Spinal cord (tissue), 10 donors: Measurements from ENCODE around the gene TUT4. TPM values are rescaled to one million over a fixed set of nuclear protein-coding genes. Genes with fewer than 3 reads are reported as not detected.
A peak's percentile ranks its signal among the peaks of the same experiment; 100 is the strongest.

Source experiments
- DNase-seq, 6 donors: peaks; one replicate each; pipeline versions ENCODE4 v3.0.0 to v3.0.0-alpha.2; 2013 to 2015; ENCODE audit warnings: low spot score in 6 of 6, low read depth in 4 of 6
- H3K27ac ChIP-seq: one replicate; pipeline ENCODE4 v1.5.1; 2013; ENCODE audit warnings: low read depth, low read length, control low read depth
- H3K27me3 ChIP-seq: one replicate; pipeline ENCODE4 v1.6.1; 2013; ENCODE audit warnings: low read length; ENCODE audit not compliant: control insufficient read depth, insufficient read depth
- H3K36me3 ChIP-seq: one replicate; pipeline ENCODE4 v1.6.1; 2013; ENCODE audit warnings: low read length; ENCODE audit not compliant: control insufficient read depth, insufficient read depth
- H3K4me1 ChIP-seq: one replicate; pipeline ENCODE4 v1.6.1; 2013; ENCODE audit warnings: low read length; ENCODE audit not compliant: control insufficient read depth, insufficient read depth
- H3K4me3 ChIP-seq: one replicate; pipeline ENCODE4 v1.5.1; 2013; ENCODE audit warnings: low read depth, low read length, control low read depth
- H3K9me3 ChIP-seq: one replicate; pipeline ENCODE4 v1.6.1; 2013; ENCODE audit warnings: low read length; ENCODE audit not compliant: control insufficient read depth, insufficient read depth
- WGBS: methylation state at CpG from one replicate; pipeline ENCODE4 v1.1.5; 2013; ENCODE audit warnings: missing lambda C conversion rate; ENCODE audit not compliant: insufficient coverage; 5-methylcytosine and 5-hydroxymethylcytosine counted together
- polyA plus RNA-seq, 2 donors: library from polyadenylated mRNA; unstranded; fragments of 120-200 nt; gene quantifications; one replicate each; pipeline ENCODE4 v1.2.1, GENCODE V29; 2013; ENCODE audit not compliant: insufficient read length in 2 of 2
- total RNA-seq, 2 donors: library from RNA; depleted of rRNA in 1 of 2; stranded (reverse); fragments of 120-200 nt in 1 of 2; fragments of >200 nt in 1 of 2; gene quantifications; one replicate each; pipeline versions ENCODE4 v1.2.3 to v1.2.4, GENCODE V29; 2013 to 2014
- donor health status: healthy.

Gene TUT4
- total and polyA plus RNA-seq, 4 donors: 59.8 to 99.8 (median 84.5) TPM

GRCh38 chr1:52544665-52545525, 8.0 kb downstream of the TUT4 start:
- no peak for DNase-seq
- Histone ChIP-seq H3K9me3 (peaks cover 9% of the 10 kb centered on the region), H3K27me3 (no peaks in the 10 kb centered on the region), H3K27ac (no peak overlapping the region), H3K36me3 (peaks cover 3% of the 10 kb centered on the region), H3K4me1 (no peaks in the 10 kb centered on the region), H3K4me3 (no peak overlapping the region)
- 98% methylated on average over 4 of the region's 8 CpGs for WGBS

GRCh38 chr1:52542085-52542688, 10.7 kb downstream of the TUT4 start:
- peaks cover 9% of the 10 kb centered on the region for H3K9me3 ChIP-seq
- H3K27me3 ChIP-seq: no peaks in the 10 kb centered on the region
- no peaks in the 10 kb centered on the region for H3K4me1 ChIP-seq
- peak in 2 of 6 donors; percentile 2 to 33 for DNase-seq
- H3K36me3 ChIP-seq: peaks cover 6% of the 10 kb centered on the region
- no peak overlapping the region for H3K4me3 ChIP-seq
- H3K27ac ChIP-seq: no peak overlapping the region
- WGBS: 100% methylated on average over 2 of the region's 5 CpGs

GRCh38 chr1:52534928-52535764, 17.7 kb downstream of the TUT4 start:
- Histone ChIP-seq H3K9me3 (peaks cover 6% of the 10 kb centered on the region), H3K4me1 (no peaks in the 10 kb centered on the region), H3K4me3 (no peak overlapping the region), H3K27ac (no peak overlapping the region), H3K36me3 (peaks cover 3% of the 10 kb centered on the region), H3K27me3 (no peaks in the 10 kb centered on the region)
- DNase-seq: no peak
- 100% methylated on average over 1 of the region's 2 CpGs for WGBS

GRCh38 chr1:52533713-52534112, 19.2 kb downstream of the TUT4 start:
- Histone ChIP-seq H3K4me1 (no peaks in the 10 kb centered on the region), H3K27ac (no peak overlapping the region), H3K4me3 (no peak overlapping the region), H3K36me3 (peaks cover 3% of the 10 kb centered on the region), H3K9me3 (peaks cover 6% of the 10 kb centered on the region), H3K27me3 (no peaks in the 10 kb centered on the region)
- no peak for DNase-seq
- WGBS: 93% methylated on average over 3 of the region's 9 CpGs

GRCh38 chr1:52532731-52533327, 20.1 kb downstream of the TUT4 start:
- Histone ChIP-seq H3K4me3 (no peak overlapping the region), H3K9me3 (peaks cover 6% of the 10 kb centered on the region), H3K36me3 (peaks cover under 1% of the 10 kb centered on the region), H3K4me1 (no peaks in the 10 kb centered on the region), H3K27me3 (no peaks in the 10 kb centered on the region), H3K27ac (no peak overlapping the region)
- no peak for DNase-seq
- WGBS: no CpG with 5 or more reads among the region's 2 CpGs

GRCh38 chr1:52532247-52532646, 20.6 kb downstream of the TUT4 start:
- Histone ChIP-seq H3K4me1 (no peaks in the 10 kb centered on the region), H3K27ac (no peak overlapping the region), H3K36me3 (no peaks in the 10 kb centered on the region)

GRCh38 chr1:52531249-52531872, 21.5 kb downstream of the TUT4 start:
- Histone ChIP-seq H3K36me3 (no peaks in the 10 kb centered on the region), H3K9me3 (peaks cover 6% of the 10 kb centered on the region), H3K27me3 (no peaks in the 10 kb centered on the region), H3K4me1 (no peaks in the 10 kb centered on the region), H3K4me3 (no peak overlapping the region), H3K27ac (no peak overlapping the region)
- 74% methylated on average over 2 of the region's 3 CpGs for WGBS
- no peak for DNase-seq

More at GRCh38 chr1:52532247-52532646, 20.6 kb downstream of the TUT4 start:
- Histone ChIP-seq H3K4me3 (no peak overlapping the region), H3K27me3 (no peaks in the 10 kb centered on the region), H3K9me3 (peaks cover 6% of the 10 kb centered on the region)
- WGBS: 94% methylated on average over 8 of the region's 8 CpGs
- no peak for DNase-seq

GRCh38 chr1:52530563-52531144, 22.2 kb downstream of the TUT4 start:
- Histone ChIP-seq H3K36me3 (no peaks in the 10 kb centered on the region), H3K4me3 (no peak overlapping the region), H3K27ac (no peak overlapping the region), H3K27me3 (no peaks in the 10 kb centered on the region), H3K4me1 (no peaks in the 10 kb centered on the region), H3K9me3 (peaks cover 3% of the 10 kb centered on the region)
- WGBS: 100% methylated on average over 1 of the region's 5 CpGs
- no peak for DNase-seq
